VCaP (cell line): Measurements from ENCODE around the gene ZDHHC9.

ENCODE experiments used
- H3K27ac ChIP-seq: fragments of 450-650 bp; 2 replicates; pipeline ENCODE4 v1.5.1; 2017
- CTCF ChIP-seq: fragments of 450-650 bp; conservative IDR thresholded peaks from 2 replicates; pipeline ENCODE4 v1.5.1; 2017; ENCODE audit warnings: mild to moderate bottlenecking, moderate library complexity

ZDHHC9 gene

DNA sequence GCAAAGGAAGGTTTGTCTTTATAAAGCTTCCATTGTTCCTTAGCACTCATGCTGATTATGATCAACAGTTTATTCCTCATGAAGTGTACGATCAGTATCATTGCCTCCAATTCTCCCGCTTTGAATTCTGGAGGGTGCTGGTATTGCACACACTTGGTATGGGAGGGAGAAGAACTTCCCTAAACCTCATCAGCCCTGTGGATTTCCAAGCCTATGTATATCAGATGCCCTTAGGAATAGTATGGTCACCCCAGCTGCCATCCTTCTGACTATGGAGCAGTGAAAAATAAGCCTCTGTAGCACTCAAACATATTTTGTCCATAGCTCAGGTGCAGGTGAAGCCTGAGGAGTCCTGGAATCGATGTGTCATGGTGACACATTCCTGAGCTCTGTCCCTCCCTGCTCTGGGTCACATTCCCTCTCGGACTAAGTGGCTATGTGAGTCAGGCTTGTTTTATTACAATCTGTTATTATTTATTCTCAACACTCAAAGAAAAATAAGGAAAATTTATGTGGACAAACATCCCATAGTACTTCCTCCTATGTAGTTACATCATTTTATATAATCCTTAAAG, 2.0 kb upstream of the ZDHHC9 start:
- no peak overlapping the region for H3K27ac ChIP-seq
- no peak for TF ChIP-seq CTCF

GRCh38 chrX:129843209-129843458, 552 bp downstream of the ZDHHC9 start:
- peak overlapping the region; percentile 86 for H3K27ac ChIP-seq
- TF ChIP-seq CTCF: no peak

- peak overlapping the region; percentile 86 for H3K27ac ChIP-seq
- no peak for TF ChIP-seq CTCF
Observed at GRCh38 chrX:129842510-129843208, 1.0 kb downstream of the ZDHHC9 start.

DNA sequence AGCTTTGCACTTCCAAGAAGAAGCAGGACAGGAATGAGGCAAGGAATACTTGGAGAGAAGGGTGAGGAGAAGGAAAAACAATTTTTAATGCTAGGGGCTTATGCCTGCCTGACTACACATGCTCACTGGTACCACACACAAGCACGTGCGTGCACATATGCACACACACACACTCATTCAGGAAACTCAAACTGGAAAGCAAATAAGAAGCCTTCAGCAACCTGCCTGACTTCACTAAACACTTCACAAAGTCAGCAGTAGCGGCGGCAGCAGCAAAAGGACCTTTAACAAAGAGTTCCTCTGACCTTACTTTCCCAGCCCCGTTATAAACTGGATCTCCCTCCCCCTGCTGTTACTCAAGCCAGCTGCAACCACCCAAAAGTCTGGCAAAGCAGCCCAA, 3.3 kb downstream of the ZDHHC9 start:
- TF ChIP-seq CTCF: no peak
- H3K27ac ChIP-seq: peak overlapping the region; percentile 86

GRCh38 chrX:129836827-129837226, 6.9 kb downstream of the ZDHHC9 start:
- H3K27ac ChIP-seq: no peak overlapping the region
- no peak for TF ChIP-seq CTCF

- no peak overlapping the region for H3K27ac ChIP-seq
- TF ChIP-seq CTCF: no peak
Observed at GRCh38 chrX:129833153-129833990, 10.3 kb downstream of the ZDHHC9 start.

DNA sequence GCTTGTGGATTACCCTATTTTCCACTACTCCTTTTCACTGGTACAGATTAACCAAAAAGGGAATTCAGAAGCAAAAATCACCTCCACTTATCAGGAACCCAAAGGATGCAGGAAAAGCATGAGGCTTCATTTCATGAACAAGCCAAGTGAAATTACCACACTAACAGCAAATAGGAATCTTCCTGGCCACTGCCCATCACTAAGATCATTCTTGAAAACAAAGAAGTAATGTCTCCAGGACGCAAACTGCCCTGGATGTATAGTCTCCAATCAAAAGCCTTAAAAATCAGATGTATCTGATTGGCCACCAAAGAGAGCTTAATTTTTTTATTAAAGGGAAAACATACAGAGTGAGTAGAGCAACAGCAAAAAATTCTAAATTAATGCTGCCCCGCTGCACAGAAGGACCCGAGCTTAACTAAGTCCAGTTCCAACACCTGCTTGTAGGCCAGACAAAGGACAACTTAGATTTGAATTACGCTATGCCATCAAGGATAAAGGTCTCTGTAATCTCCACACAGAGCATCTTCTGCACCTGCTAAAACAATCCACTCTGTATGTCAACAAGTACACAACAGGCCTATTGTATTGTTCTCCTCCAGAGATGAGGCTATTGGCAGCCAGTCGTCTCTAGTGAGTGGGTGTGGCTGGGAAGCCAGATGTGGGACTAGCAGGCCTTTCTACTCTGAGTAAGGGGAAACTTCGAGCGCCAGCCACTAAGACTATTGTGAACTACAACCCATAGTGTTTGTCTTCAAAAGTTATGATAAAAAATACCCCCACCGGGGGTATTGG, 12.4 kb downstream of the ZDHHC9 start:
- TF ChIP-seq CTCF: no peak
- H3K27ac ChIP-seq: no peak overlapping the region
